Activated T-cell treated with anti-CD3 and anti-CD28 coated beads, Interleukin-2, amount 50 U/mL, for 4 hours (primary cell): ENCODE data around the gene GPR39. TPM values are rescaled to one million over a fixed set of nuclear protein-coding genes. Genes with fewer than 3 reads are reported as not detected.

Experiments used
- ATAC-seq, 2 donors: fragments of 200-7000 bp; cut with Tn5 transposase; one replicate each; pipeline ENCODE4 v1.10.0; 2021
- DNase-seq: peaks from one replicate; pipeline ENCODE4 v3.0.0-alpha.2; 2020
- H3K27me3 Mint-ChIP-seq: one replicate; pipeline ENCODE4 v1.8.0; 2021; ENCODE audit warnings: low read depth, mixed read lengths
- H3K36me3 Mint-ChIP-seq: one replicate; pipeline ENCODE4 v1.8.0; 2022; ENCODE audit warnings: mixed read lengths; ENCODE audit not compliant: insufficient read depth
- H3K4me1 Mint-ChIP-seq: one replicate; pipeline ENCODE4 v1.8.0; 2021; ENCODE audit warnings: low read depth, mixed read lengths
- H3K4me3 Mint-ChIP-seq: one replicate; pipeline ENCODE4 v1.8.0; 2021; ENCODE audit warnings: mild to moderate bottlenecking, moderate library complexity, mixed read lengths
- H3K9me3 Mint-ChIP-seq: one replicate; pipeline ENCODE4 v1.8.0; 2021; ENCODE audit warnings: mixed read lengths
- total RNA-seq, 3 donors: library from RNA; stranded (reverse); gene quantifications; one replicate each; pipeline ENCODE4 v1.2.1, GENCODE V29; 2021

The GPR39 gene
- total RNA-seq, 3 donors from 2014 or later = not detected

DNA sequence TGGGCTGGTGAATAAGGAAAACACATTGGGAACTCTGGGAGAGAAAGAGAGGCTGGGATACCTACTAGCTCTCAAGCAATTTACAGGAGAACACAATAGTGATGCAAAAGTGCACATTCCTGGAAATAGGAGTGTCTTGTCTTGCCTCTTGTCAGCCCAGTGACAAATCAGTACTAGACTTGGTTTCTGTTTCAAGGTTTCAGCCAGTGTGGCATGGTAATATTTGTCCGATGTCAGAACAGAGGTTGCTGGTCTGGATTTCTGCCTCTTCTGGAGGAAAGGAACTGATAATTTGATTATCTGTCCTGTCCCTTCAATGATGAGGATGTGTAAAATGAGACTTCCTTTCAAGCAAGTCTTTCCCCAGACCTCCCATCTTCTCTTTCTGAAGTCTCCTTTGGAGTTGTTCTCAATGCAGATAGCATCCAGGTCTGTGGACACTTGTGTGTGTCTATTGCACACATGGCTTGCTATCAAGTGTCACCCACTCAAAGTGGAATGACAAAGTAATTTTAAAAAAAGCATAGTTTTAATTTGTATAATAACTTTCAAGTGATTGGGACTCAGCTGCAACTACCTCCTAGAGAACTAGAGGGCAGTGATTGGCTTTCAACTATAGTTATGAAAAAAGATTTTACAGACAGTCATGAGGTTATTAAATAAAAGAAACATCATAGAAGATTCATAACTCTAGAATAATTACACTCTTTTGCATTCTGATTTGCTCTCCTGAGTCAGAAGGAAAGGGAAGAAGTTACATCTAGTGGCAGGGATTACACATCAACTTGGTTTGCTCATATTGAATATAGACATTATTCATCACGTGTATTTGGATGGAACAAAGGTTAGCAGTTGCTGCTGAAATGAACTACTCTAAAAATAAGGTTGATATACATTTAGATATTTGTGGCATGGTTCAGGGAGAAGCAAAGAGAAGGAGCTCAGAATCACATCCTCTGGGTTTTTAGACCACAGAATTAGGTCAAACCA lies 4.5 kb downstream of the GPR39 start:
- no peak for ATAC-seq
- H3K4me3 Mint-ChIP-seq = no peak overlapping the region
- H3K9me3 Mint-ChIP-seq = no peaks in the 10 kb centered on the region
- peaks cover 12% of the 10 kb centered on the region for H3K27me3 Mint-ChIP-seq
- no peaks in the 10 kb centered on the region for H3K4me1 Mint-ChIP-seq
- no peak for DNase-seq
- no peaks in the 10 kb centered on the region for H3K36me3 Mint-ChIP-seq

DNA sequence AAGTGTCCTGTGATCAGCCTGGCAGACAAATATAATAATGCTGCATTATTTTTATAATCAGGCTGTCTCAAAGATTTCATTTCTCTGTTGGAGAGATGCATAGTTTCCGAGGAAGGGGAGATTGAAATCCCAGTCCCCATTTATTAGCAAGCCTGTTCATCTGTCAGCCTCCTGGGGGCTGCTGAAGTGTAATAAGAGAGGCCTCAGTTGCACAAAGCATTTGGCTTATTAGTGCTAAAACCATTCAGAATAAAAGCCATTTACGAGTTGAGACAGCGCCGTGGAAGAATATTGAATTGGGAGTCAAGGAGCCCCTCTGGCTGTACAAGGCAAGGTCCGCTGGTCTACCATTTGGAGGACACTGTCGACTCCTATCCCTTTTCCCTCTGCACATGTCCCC lies 6.1 kb downstream of the GPR39 start:
- Mint-ChIP-seq H3K4me3 (no peak overlapping the region), H3K36me3 (no peaks in the 10 kb centered on the region), H3K27me3 (peaks cover 3% of the 10 kb centered on the region), H3K4me1 (no peaks in the 10 kb centered on the region), H3K9me3 (no peaks in the 10 kb centered on the region)
- DNase-seq = no peak
- ATAC-seq = no peak

DNA sequence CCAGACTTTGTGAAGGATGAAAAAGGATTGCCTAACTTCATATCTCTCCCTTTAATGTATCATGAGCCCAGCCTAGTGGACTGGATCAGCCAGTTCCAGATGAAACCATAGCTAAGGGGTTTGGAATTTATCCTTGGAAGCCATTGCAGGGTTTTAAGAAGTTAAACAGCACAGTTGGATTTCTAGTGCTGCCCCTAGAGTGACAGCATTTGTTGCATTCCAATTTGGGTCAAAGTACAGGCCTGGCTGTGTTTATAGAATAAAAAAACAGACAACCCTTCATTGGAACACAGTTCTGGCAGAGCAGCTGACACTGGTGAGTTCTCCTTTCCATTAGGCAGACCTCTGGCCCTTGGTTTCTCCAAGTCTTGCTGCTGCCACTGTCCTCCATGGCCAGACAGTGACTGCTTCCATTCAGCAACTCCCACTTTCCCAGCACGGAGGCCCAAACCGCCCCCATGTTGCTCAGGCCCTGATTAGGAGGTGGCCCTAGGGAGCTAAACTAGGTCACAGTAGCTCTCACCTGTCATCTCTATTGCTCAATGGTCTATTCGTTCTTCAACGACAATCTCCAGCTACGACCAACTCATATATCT lies 8.0 kb downstream of the GPR39 start:
- Mint-ChIP-seq H3K4me1 (no peaks in the 10 kb centered on the region), H3K27me3 (no peaks in the 10 kb centered on the region), H3K4me3 (no peak overlapping the region), H3K9me3 (peaks cover 1% of the 10 kb centered on the region), H3K36me3 (no peaks in the 10 kb centered on the region)
- no peak for ATAC-seq
- no peak for DNase-seq

DNA sequence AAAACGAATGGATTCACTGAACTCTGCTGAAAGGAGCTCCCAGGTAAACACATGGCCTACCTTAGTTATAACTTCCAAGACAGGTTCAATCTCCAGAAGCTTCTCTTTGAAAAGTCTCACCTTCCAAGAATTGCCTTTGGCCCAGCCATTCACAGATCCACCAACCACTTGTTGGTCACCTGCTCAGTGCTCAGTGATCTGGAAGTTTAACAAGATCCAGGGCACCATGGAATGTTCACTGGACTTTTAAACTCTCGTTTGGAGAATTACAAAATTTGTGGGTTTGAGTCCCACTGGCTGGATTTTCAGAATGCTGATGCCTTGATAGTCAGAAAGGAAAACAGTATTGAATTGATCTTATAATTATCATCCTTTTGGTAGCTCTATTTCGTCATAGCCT lies 9.4 kb downstream of the GPR39 start:
- Mint-ChIP-seq H3K36me3 (no peaks in the 10 kb centered on the region), H3K9me3 (peaks cover 4% of the 10 kb centered on the region), H3K4me1 (no peaks in the 10 kb centered on the region), H3K4me3 (no peak overlapping the region), H3K27me3 (no peaks in the 10 kb centered on the region)
- ATAC-seq (no peak), DNase-seq (no peak)

DNA sequence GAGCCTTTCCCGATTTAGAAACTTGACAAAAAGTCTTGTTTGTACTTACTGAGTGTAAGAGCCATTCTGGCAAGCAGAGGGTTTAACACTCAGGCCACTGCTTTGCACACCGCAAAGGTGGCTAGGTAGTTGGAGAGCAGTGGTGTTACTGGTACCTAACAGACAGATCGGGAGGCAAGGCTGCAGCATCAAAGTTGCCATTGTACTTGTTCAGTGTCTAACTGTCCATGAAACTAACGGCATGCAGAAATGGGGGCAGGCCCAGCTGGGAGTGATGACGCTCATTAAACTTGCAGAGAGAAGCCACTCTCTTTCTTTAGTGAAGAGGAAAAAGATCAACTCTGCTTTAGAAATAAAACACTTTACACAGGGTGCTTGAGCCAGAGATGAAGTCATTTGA lies 10.1 kb downstream of the GPR39 start:
- peaks cover 4% of the 10 kb centered on the region for H3K9me3 Mint-ChIP-seq
- ATAC-seq = no peak
- H3K4me3 Mint-ChIP-seq = no peak overlapping the region

DNA sequence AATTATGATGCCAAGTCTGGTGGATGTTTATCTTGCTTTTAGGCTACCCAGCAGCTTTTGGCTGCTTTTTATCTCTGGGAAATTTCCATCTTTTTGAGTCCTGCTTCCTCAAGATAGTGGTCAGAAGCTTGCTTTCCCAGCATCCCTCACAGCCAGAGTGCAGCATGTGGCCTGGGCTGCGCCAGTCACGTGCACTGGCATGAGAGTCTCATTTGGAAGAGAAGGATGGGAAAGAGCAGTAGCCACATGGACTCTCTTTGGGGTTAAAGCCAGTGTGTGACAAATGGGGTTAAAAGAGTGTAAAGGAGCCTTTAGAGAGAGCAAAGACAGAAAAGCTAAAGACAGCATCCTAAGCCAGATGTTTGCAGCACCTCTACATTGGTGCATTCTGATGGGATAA lies 12.7 kb downstream of the GPR39 start:
- no peak for DNase-seq
- no peak overlapping the region for H3K4me3 Mint-ChIP-seq
- peaks cover 4% of the 10 kb centered on the region for H3K9me3 Mint-ChIP-seq
- no peaks in the 10 kb centered on the region for H3K36me3 Mint-ChIP-seq
- no peak for ATAC-seq
- H3K27me3 Mint-ChIP-seq = no peaks in the 10 kb centered on the region
- no peaks in the 10 kb centered on the region for H3K4me1 Mint-ChIP-seq

More for the DNA sequence above, 10.1 kb downstream of the GPR39 start:
- no peaks in the 10 kb centered on the region for H3K36me3 Mint-ChIP-seq
- no peak for DNase-seq
- H3K4me1 Mint-ChIP-seq = no peaks in the 10 kb centered on the region
- no peaks in the 10 kb centered on the region for H3K27me3 Mint-ChIP-seq

DNA sequence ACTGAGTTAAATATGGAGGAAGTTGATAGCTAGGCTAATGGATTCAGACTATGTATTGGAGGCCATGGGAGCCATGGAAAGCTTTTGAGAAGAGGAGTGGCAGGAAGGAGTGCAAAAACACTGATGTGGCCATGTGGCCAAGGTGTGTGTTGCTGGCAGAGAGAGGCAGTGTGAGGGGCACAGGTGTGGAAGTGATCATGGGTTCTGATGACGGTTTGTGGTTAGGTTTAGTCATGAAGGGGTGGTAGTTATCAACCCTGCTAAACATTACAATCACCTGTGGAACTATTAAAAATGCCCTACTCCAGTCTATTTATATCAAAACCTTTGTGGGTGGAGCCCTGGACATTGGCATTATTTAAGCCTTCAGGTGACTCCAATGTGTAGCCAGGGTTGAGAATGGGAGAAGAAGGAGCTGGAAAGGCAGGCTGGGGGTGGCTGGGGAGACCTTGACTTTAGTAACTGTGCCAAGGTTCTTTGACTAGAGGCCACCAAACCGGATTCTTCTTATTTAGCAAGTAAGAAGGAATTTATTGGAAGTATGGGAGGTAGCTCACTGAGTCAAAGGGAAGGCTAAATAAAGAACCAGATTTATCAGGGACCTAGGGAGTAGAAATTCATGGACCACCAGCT lies 13.5 kb downstream of the GPR39 start:
- ATAC-seq (no peak), DNase-seq (no peak)
- H3K4me1 Mint-ChIP-seq = no peaks in the 10 kb centered on the region
- H3K9me3 Mint-ChIP-seq = peaks cover 4% of the 10 kb centered on the region
- no peaks in the 10 kb centered on the region for H3K36me3 Mint-ChIP-seq
- no peaks in the 10 kb centered on the region for H3K27me3 Mint-ChIP-seq
- no peak overlapping the region for H3K4me3 Mint-ChIP-seq

DNA sequence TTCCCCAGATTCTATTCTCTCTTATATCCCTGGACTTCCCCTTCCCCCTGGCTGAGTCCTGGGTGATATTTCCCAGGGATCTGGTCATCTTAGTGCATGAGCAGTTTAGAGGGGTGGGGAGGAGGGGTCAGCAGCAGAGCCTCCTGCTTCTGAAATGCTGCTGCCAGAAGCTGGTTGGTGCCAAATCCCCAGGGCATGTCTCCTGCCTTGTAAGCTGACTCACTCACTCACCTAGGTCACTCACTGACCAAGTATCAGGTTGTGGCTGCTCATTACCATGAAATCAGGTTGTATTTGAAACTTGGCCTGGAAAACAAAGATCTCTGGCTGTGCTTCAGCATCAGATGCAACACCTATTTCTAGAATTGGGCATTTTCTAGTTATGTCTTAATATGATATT lies 14.3 kb downstream of the GPR39 start:
- Mint-ChIP-seq H3K27me3 (no peaks in the 10 kb centered on the region), H3K4me3 (no peak overlapping the region), H3K4me1 (no peaks in the 10 kb centered on the region), H3K36me3 (no peaks in the 10 kb centered on the region), H3K9me3 (peaks cover 4% of the 10 kb centered on the region)
- DNase-seq (no peak), ATAC-seq (no peak)

DNA sequence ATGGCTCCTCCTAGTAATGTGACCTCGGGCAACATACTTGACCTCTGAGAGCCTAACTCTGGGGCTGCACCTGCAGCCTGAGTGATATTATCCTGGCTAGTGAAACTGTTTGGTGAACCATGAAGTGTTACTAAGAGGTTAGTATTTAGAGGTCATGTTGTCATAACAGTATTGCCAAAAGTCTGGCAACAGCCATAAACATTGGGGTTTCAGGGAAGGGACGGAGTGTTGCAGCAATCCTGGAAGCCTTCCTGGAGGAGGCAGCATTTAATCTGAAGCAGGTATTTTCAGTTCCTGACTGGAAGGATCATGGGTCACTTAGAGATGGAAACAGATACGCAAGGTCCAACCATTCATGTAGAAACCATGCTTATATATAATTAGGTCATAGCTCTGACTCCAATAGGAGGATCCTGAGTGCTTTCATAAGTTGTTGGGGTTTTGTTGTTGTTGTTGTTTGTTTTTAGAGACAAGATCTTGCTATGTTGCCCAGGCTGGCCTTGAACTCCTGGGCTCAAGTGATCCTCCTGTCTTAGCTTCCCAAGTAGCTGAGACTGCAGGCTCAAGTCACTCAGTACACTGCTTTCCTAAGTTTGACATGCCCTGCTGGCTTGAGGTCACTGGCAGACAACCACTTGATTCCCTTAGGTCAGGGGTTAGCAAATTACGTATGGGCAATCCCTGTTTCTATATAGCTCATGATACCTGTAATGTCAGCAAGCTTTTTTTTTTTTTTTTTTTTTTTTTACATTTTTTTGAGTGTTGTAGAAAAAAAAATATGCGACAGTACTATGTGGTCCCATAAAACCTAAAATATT lies 21.5 kb downstream of the GPR39 start:
- Mint-ChIP-seq H3K4me3 (no peak overlapping the region), H3K36me3 (no peaks in the 10 kb centered on the region), H3K27me3 (no peaks in the 10 kb centered on the region), H3K9me3 (no peaks in the 10 kb centered on the region), H3K4me1 (no peaks in the 10 kb centered on the region)
- DNase-seq = no peak
- ATAC-seq = no peak

DNA sequence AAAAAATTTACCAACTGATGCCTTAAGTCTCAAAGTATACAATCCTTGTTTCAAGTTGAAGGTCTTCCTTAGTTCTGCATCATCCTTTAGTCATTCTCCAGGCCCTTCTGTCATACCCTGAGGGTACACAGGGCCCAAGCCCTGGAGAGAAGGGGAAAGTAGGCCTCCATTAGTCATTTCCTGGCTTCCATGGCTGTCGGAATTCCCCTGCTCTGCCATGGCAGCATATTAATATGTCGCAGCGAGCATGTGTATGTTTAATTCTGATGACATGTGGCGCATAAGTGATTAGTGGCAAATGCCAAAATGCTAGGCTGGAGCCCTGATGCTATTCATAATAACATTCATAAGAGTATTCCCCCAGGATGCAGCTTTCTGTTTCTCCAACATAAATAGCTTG lies 22.1 kb downstream of the GPR39 start:
- H3K4me3 Mint-ChIP-seq = no peak overlapping the region
- DNase-seq = no peak

DNA sequence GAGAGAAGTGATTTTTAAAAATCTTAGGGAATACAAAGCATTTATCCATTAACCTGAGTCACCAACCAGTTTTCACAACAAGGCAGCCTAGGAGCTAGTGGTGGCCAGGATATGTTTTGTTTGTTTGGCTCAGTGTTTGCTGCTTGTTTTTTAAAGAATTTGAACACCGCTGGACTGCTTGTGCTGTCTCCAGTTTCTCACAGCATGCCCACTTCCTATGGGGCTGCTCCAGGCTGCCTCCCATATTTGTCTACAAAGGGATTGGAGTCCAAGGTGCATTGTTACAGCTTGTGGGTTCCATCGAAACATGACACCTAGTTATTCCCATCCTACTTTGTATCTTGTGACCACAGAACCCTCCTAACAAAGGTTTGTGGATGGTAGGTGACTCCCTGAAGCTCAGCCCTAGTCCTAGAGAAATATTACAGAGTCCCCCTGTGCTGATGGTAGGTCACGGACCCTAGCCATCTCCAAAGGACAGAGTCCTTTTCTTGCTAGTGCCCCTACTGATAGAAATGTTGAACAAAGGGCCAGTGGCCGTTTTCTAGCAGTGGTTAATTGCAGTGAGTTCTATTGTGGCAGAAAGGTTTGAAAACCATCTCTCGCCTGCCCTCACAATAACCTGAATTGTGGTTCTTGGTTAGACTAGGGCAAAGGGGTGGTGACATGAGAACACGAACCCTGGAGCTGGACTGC lies 23.2 kb downstream of the GPR39 start:
- H3K27me3 Mint-ChIP-seq = no peaks in the 10 kb centered on the region
- H3K4me3 Mint-ChIP-seq = no peak overlapping the region
- H3K36me3 Mint-ChIP-seq = no peaks in the 10 kb centered on the region
- no peak for DNase-seq
- H3K9me3 Mint-ChIP-seq = no peaks in the 10 kb centered on the region
- no peaks in the 10 kb centered on the region for H3K4me1 Mint-ChIP-seq
- no peak for ATAC-seq

More for the DNA sequence above, 22.1 kb downstream of the GPR39 start:
- peak in 1 of 2 donors; percentile 51 for ATAC-seq
- H3K4me1 Mint-ChIP-seq = no peaks in the 10 kb centered on the region
- no peaks in the 10 kb centered on the region for H3K27me3 Mint-ChIP-seq
- no peaks in the 10 kb centered on the region for H3K36me3 Mint-ChIP-seq
- no peaks in the 10 kb centered on the region for H3K9me3 Mint-ChIP-seq

DNA sequence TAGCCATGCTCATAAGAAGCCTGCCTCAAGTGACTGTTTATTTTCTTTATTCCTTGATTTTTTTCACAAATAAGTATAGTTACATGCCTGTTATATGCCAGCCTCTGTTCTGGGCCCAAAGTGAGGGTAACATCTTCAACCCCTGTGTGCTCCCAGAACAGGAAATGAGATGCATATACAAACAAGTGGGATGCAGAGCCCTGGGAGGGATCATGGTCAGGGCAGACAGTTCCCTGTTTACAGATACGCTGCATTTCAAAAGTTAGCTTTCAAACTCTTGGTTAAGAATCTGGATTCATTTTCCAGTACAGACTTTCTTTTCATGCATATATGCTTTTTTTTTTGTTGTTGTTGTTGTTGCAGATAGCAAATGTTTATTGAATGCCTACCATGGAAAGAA lies 24.4 kb downstream of the GPR39 start:
- no peak for DNase-seq
- Mint-ChIP-seq H3K9me3 (no peaks in the 10 kb centered on the region), H3K4me1 (no peaks in the 10 kb centered on the region), H3K27me3 (no peaks in the 10 kb centered on the region), H3K4me3 (no peak overlapping the region), H3K36me3 (no peaks in the 10 kb centered on the region)
- no peak for ATAC-seq

DNA sequence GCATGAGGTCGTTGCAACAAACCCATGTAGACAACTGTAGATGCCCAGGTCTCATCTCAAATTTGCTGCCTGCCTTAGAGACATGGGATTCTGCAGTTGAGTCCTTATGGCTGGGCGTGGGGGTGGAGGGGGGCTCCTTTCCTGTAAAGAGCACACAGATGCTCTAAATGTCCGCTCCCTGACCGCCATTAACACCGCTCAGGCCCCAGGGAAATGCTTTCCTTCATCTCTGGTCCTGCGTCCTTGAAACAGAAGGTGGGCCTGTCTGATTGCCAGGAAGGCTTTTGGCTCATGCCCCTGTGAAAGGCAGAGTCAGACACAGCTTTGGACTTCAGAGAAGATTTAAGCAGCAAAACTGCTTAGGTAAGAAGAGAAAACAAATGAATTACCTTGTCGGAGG lies 25.7 kb downstream of the GPR39 start:
- Mint-ChIP-seq H3K9me3 (no peaks in the 10 kb centered on the region), H3K27me3 (no peaks in the 10 kb centered on the region), H3K36me3 (no peaks in the 10 kb centered on the region), H3K4me1 (no peaks in the 10 kb centered on the region), H3K4me3 (no peak overlapping the region)
- no peak for ATAC-seq
- no peak for DNase-seq

DNA sequence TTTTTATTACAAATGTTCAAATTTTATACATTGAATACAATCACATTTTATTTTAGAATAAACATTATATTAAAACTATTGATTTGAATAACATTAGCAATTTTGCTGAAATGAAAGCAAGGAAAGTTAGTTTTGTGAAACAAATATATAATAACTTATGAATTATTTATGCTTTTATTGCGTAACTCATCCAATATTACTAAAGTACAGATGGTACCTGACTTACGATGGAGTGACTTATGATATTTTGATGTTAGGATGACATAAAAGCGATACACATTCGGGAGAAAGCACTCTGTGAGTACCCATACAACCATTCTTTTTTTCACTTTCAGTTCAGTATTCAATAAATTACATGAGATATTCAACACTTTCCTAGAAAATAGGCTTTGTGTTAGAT lies 26.5 kb downstream of the GPR39 start:
- no peak for DNase-seq
- H3K4me1 Mint-ChIP-seq = no peaks in the 10 kb centered on the region
- no peak overlapping the region for H3K4me3 Mint-ChIP-seq
- no peaks in the 10 kb centered on the region for H3K9me3 Mint-ChIP-seq
- no peaks in the 10 kb centered on the region for H3K36me3 Mint-ChIP-seq
- H3K27me3 Mint-ChIP-seq = no peaks in the 10 kb centered on the region
- no peak for ATAC-seq
